Measurements from ENCODE around the gene WDR37. TPM values are rescaled to one million over a fixed set of nuclear protein-coding genes. Genes with fewer than 3 reads are reported as not detected.
"Not testable (repeated sequence)": the region's sequence is repeated elsewhere in the genome, so short reads cannot be mapped to it uniquely, and the experiment has no call there.

The WDR37 gene
- polyA plus RNA-seq, 1 donor (not counting 4 experiments of a cell fraction or from before 2014, with no cell fraction given) = 16.0 TPM

DNA sequence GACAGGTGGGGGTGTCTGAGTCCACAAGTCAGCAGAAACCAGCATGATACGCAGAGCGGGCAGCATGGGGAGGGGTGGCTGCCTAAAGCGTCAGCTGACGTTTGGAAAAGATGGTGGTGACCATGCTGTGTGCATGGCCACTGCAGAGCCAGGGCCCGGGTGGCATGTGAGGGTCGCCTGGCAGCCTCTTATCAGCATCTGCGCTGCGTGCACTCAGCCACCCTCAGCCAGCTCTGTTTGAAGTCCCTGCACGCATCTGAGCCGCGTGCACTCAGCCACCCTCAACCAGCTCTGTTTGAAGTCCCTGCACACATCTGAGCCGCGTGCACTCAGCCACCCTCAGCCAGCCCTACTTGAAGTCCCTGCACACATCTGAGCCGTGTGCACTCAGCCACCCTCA is 61.5 kb downstream of the WDR37 start:
- Histone ChIP-seq H3K4me3 (ENCODE audit: control insufficient read depth in 2 of 3, extremely low read depth in 1 of 3, insufficient read depth in 2 of 3, low read depth in 1 of 3, low read length in 3 of 3) (no peak overlapping the region), H3K79me2 (ENCODE audit: control insufficient read depth, insufficient read depth, low read length) (peaks cover 20% of the 10 kb centered on the region), H3K4me1 (ENCODE audit: control insufficient read depth, extremely low read depth, insufficient read depth, low read length) (no peaks in the 10 kb centered on the region), H3K27me3 (ENCODE audit: control insufficient read depth, extremely low read depth, insufficient read depth, low read length) (no peaks in the 10 kb centered on the region), H3K4me2 (ENCODE audit: control insufficient read depth, extremely low read depth, insufficient read depth, low read depth, low read length) (no peak overlapping the region), H3K9ac (ENCODE audit: control insufficient read depth, extremely low read depth, insufficient read depth, low read length) (no peak overlapping the region), H3K27ac (ENCODE audit: control insufficient read depth, insufficient read depth, low read length) (no peak overlapping the region), H2AFZ (ENCODE audit: control insufficient read depth, low read length) (no peak overlapping the region), H3K36me3 (ENCODE audit: control insufficient read depth in 2 of 2, extremely low read depth in 1 of 2, insufficient read depth in 2 of 2, low read length in 2 of 2) (peaks cover 26 to 51% of the 10 kb centered on the region in 2 experiments), H3K9me3 (ENCODE audit: control insufficient read depth, low read depth, low read length) (no peaks in the 10 kb centered on the region), H3K9me1 (ENCODE audit: control insufficient read depth, extremely low read depth, insufficient read depth, low read length) (no peaks in the 10 kb centered on the region), H4K20me1 (ENCODE audit: control insufficient read depth, extremely low read depth, insufficient read depth, low read length) (no peaks in the 10 kb centered on the region)
- dilution Hi-C loops (cut with MboI; ENCODE audit: extremely low pct_ligation_motif_present, low sequenced_read_pairs) = no loop called here
- TF ChIP-seq, protein P1, sequence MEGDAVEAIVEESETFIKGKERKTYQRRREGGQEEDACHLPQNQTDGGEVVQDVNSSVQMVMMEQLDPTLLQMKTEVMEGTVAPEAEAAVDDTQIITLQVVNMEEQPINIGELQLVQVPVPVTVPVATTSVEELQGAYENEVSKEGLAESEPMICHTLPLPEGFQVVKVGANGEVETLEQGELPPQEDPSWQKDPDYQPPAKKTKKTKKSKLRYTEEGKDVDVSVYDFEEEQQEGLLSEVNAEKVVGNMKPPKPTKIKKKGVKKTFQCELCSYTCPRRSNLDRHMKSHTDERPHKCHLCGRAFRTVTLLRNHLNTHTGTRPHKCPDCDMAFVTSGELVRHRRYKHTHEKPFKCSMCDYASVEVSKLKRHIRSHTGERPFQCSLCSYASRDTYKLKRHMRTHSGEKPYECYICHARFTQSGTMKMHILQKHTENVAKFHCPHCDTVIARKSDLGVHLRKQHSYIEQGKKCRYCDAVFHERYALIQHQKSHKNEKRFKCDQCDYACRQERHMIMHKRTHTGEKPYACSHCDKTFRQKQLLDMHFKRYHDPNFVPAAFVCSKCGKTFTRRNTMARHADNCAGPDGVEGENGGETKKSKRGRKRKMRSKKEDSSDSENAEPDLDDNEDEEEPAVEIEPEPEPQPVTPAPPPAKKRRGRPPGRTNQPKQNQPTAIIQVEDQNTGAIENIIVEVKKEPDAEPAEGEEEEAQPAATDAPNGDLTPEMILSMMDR (optimal IDR thresholded peaks at IDR 0.05 in 1 of 3, IDR thresholded peaks at IDR 0.05 in 1 of 3, conservative IDR thresholded peaks at IDR 0.05 in 1 of 3; ENCODE audit: extremely low read depth in 1 of 3, insufficient read depth in 2 of 3, low read length in 3 of 3) = no peak
- TF ChIP-seq EZH2 (IDR thresholded peaks at IDR 0.05; ENCODE audit: low read length) = no peak
- DNase-seq (ENCODE audit: low read depth, low spot score) (no peak), FAIRE-seq (no peak)

DNA sequence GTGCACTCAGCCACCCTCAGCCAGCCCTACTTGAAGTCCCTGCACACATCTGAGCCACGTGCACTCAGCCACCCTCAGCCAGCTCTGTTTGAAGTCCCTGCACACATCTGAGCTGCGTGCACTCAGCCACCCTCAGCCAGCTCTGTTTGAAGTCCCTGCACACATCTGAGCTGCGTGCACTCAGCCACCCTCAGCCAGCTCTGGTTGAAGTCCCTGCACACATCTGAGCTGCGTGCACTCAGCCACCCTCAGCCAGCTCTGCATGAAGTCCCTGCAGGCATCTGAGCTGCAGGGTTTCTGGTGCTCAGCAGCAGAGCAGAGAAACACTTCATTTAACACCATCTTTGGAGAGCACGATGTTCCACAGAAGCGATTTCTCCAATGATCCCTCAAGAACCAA is 62.1 kb downstream of the WDR37 start:
- H3K4me3 ChIP-seq (ENCODE audit: control insufficient read depth in 2 of 3, extremely low read depth in 1 of 3, insufficient read depth in 2 of 3, low read depth in 1 of 3, low read length in 3 of 3); DNase-seq (ENCODE audit: low read depth, low spot score); FAIRE-seq; H3K27ac ChIP-seq (ENCODE audit: control insufficient read depth, insufficient read depth, low read length); H3K9ac ChIP-seq (ENCODE audit: control insufficient read depth, extremely low read depth, insufficient read depth, low read length); H4K20me1 ChIP-seq (ENCODE audit: control insufficient read depth, extremely low read depth, insufficient read depth, low read length); H3K27me3 ChIP-seq (ENCODE audit: control insufficient read depth, extremely low read depth, insufficient read depth, low read length); H3K9me1 ChIP-seq (ENCODE audit: control insufficient read depth, extremely low read depth, insufficient read depth, low read length); dilution Hi-C loops (cut with MboI; ENCODE audit: extremely low pct_ligation_motif_present, low sequenced_read_pairs); H3K4me1 ChIP-seq (ENCODE audit: control insufficient read depth, extremely low read depth, insufficient read depth, low read length); H2AFZ ChIP-seq (ENCODE audit: control insufficient read depth, low read length); H3K4me2 ChIP-seq (ENCODE audit: control insufficient read depth, extremely low read depth, insufficient read depth, low read depth, low read length); H3K9me3 ChIP-seq (ENCODE audit: control insufficient read depth, low read depth, low read length): not testable (repeated sequence)
- H3K79me2 ChIP-seq (ENCODE audit: control insufficient read depth, insufficient read depth, low read length) = peaks cover 21% of the 10 kb centered on the region
- peaks cover 26 to 49% of the 10 kb centered on the region in 2 experiments for H3K36me3 ChIP-seq (ENCODE audit: control insufficient read depth in 2 of 2, extremely low read depth in 1 of 2, insufficient read depth in 2 of 2, low read length in 2 of 2)

DNA sequence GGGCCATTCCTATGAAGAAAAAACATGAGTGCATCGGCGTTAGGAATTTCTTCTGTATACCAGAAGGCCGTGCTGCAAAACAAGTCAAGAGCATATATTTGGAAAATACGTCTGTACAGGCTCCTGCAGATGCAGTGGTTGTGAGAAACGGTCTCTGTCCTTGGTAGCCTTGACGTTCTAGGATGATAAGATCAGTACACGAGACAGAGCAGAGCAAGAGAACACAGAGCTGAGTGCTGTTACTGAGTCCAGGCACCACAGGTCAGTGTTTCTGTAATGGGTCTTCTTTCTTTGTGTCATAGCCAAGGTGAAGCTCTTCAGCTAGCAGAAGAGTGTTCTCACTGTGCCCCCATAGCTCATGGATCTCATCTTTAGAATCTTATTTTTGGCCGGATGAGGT is 62.8 kb downstream of the WDR37 start:
- dilution Hi-C loops (cut with MboI; ENCODE audit: extremely low pct_ligation_motif_present, low sequenced_read_pairs) = no loop called here
- no peak overlapping the region for H3K4me2 ChIP-seq (ENCODE audit: control insufficient read depth, extremely low read depth, insufficient read depth, low read depth, low read length)
- no peak overlapping the region for H3K9ac ChIP-seq (ENCODE audit: control insufficient read depth, extremely low read depth, insufficient read depth, low read length)
- H3K9me3 ChIP-seq (ENCODE audit: control insufficient read depth, low read depth, low read length) = no peaks in the 10 kb centered on the region
- no peaks in the 10 kb centered on the region for H3K9me1 ChIP-seq (ENCODE audit: control insufficient read depth, extremely low read depth, insufficient read depth, low read length)
- H3K27me3 ChIP-seq (ENCODE audit: control insufficient read depth, extremely low read depth, insufficient read depth, low read length) = no peaks in the 10 kb centered on the region
- no peaks in the 10 kb centered on the region for H3K4me1 ChIP-seq (ENCODE audit: control insufficient read depth, extremely low read depth, insufficient read depth, low read length)
- H3K79me2 ChIP-seq (ENCODE audit: control insufficient read depth, insufficient read depth, low read length) = peaks cover 24% of the 10 kb centered on the region
- no peak overlapping the region for H3K4me3 ChIP-seq (ENCODE audit: control insufficient read depth in 2 of 3, extremely low read depth in 1 of 3, insufficient read depth in 2 of 3, low read depth in 1 of 3, low read length in 3 of 3)
- H3K27ac ChIP-seq (ENCODE audit: control insufficient read depth, insufficient read depth, low read length) = no peak overlapping the region
- H3K36me3 ChIP-seq (ENCODE audit: control insufficient read depth in 2 of 2, extremely low read depth in 1 of 2, insufficient read depth in 2 of 2, low read length in 2 of 2) = peaks cover 25 to 53% of the 10 kb centered on the region in 2 experiments
- no peaks in the 10 kb centered on the region for H4K20me1 ChIP-seq (ENCODE audit: control insufficient read depth, extremely low read depth, insufficient read depth, low read length)
- no peak overlapping the region for H2AFZ ChIP-seq (ENCODE audit: control insufficient read depth, low read length)
- FAIRE-seq = no peak
- no peak for TF ChIP-seq EZH2 (IDR thresholded peaks at IDR 0.05; ENCODE audit: low read length)
- TF ChIP-seq, protein P1 (optimal IDR thresholded peaks at IDR 0.05 in 1 of 3, IDR thresholded peaks at IDR 0.05 in 1 of 3, conservative IDR thresholded peaks at IDR 0.05 in 1 of 3; ENCODE audit: extremely low read depth in 1 of 3, insufficient read depth in 2 of 3, low read length in 3 of 3) = no peak
- no peak for DNase-seq (ENCODE audit: low read depth, low spot score)
